Inflammatory macrophage treated with lipopolysaccharide for 4 hours (primary cell): ENCODE results near the gene PLA2G4B.

Source experiments
- DNase-seq: peaks from one replicate; pipeline ENCODE4 v3.0.0-alpha.2; 2020

Gene PLA2G4B

GRCh38 chr15:41838400-41838897, at the start of gene PLA2G4B:
PLA2G4B (plus strand) TSS chr15:41838847; CDS start chr15:41838914, 67 bp downstream.
- no peak for DNase-seq

DNA sequence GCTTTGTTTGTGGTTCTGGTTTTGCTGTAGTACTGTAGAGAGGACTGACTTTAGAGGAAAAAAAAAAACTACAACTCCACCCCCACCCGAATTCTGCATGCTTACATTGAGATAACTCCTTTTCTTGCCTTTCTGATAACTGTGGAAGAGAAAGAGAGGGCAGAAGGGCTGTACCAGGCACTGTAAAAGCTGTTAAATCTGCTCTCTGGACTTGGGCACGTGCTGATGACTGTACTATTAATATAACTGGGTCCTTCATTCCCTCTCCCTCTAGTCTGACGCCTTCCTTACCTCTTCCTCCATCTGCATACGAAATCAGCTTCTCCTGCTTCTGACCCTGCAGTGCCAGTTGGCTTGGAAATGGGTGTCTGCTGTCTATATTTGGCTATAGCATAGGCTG, 49.4 kb upstream of the PLA2G4B start:
- no peak for DNase-seq

GRCh38 chr15:41789662-41790061, 49.0 kb upstream of the PLA2G4B start:
- no peak for DNase-seq

- DNase-seq: no peak
Measured at GRCh38 chr15:41790169-41790568, 48.5 kb upstream of the PLA2G4B start.

DNA sequence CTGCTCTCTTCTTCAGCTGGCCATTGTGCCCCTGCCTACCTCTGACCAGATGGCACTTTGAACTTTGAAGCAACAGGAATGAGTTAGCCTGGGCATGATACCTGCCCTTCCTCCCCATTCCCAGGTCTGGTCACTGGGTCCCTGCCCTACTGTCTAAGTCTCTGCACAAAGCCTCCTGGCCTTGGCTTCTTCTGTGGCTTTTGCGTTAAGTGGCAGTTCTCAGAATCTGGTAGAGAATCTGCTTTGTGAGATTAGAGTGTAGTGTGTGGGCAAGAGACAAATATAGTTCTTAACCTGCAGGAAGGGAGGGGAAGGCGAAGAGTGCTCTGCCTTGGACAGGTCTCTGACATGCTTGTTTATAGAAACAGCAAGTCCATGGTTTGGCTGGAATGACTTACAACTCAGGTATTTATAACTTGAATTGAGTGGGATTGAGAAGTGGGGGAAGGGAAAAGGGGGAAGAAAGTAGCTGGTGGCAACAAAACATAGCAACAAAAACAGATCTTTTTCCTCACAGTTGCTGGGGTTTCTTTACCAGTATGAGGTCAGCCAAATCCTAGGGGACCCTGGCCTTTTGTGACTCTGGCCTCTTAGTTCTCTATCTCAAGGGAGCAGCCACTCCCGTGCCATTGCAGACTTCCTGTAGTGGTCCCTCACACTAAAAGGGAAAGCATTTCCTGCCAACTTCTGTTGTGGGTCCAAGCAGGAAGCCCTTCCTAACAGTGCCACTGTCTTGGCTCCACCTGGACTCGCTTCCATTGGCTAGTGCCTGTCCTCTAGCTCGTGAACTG, 47.7 kb upstream of the PLA2G4B start:
- DNase-seq: no peak

- no peak for DNase-seq
Measured at GRCh38 chr15:41791547-41791937, 47.1 kb upstream of the PLA2G4B start.

- DNase-seq: no peak
Measured at GRCh38 chr15:41792000-41792637, 46.5 kb upstream of the PLA2G4B start.

- no peak for DNase-seq
Measured at GRCh38 chr15:41794081-41794480, 44.6 kb upstream of the PLA2G4B start.

DNA sequence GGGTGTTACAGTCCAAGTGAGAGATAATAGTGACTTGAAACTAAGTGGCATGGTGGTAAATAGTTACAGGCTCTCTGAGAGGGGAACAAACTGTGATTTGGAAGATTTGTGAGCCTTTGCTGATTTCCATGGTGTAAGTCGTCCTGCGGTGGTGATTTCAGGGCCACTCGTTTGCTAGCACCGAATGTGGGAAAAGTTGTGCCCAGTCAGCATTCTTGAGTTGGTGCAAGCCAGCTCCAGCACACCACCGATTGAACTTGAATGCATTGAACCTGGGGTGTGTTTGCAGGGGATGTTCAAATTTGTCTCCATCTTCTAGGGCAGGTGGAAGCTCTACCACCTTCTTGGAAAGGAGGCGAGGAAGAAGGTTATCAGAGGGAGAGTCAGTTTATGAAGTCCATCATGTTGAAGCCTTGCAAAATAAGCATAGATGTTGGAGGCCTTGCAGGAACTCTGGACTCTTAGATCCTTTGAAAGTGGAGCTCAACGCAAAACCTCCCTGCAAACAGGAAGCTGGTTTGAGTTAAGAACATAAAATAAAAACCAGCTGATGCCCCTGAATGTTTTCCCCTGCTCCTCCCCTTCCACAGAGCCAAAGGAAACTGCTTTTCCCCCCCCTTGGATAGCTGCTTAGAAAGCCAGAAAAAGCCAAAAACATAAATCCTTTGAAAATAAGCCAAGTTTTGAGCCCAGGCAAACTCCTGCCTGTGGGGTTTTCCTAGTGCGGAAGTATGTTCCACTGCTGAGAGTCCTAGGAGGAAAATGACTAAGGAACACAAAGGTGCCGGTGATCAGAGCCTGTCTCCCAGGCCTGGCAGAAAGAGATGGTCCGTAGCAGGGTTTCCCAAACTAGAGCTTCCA, 42.4 kb upstream of the PLA2G4B start:
- no peak for DNase-seq

DNA sequence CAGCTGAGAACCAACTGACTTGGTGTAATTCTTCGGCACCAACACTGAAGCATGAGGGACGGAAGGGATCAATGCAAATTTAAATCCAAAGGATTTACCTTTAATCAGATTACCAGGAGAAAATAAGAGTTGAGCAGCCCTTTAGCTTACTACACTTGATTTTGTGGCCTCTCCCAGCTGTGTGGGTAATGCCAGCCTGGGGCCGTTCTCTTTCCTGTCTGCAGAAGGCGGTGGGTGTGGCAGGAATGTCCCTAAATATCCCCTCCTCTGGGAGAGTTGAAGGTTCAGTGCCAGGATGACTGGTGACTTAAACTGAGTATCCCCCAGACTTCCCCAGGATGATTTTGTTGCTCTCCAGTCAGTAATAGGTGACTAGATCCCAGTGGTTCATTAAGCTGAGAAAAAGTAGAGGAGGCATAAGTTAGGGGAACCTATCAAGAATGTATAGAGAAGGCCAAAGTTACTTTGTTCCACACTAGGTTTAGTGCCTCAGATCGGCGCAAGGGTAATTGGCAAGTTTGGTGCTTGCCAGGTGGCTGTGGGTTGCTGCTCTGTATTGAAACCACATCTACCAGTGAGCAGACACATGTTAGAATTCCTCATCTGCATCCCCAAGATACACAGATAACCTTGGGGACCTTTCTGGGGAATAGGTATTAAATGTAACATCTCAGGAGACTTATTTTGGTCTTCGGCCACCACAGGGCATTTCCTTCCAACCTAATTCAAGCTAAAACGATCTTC, 41.3 kb upstream of the PLA2G4B start:
- DNase-seq: peak; percentile 60

DNA sequence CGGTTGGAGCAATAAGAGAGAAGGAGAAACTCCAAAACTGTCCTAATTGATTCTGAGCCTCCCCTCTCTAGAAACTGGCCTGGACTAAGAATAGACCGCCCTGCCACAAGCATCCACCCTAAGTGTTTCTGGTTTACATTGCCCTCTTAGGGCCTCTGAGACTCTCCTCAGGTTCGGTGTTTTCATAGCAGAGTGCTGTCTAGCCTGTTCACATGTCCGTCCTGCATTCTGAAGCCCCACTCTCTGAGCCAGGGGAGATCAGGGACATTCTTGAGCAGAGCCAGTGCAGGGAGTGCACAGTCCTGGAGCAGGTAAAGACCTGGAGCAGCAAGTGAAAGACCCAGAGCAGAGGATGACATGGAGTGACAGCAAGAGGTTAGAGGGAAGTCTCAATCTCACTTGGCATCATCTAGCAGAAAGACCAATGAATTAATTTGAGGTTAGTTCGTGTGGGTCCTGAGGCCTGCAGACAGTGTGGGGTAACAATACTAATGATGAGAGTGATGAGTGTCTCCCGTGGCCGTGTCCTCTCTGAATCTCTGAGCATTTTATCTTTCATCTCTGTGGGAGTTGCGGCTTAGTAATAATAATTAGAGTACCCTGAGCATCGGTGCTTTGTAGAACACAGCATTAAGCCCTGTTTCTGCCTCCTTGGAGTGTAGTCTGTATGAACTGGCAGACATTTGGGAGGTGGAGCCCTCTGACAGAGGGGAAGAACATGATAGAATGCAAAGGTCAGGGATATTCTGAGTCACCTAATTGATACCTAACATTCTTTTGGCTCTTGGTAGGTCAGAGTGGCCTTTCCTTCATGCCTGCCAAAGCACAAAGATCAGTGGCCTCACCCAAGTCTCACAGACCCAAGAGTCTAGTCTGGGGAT, 39.8 kb upstream of the PLA2G4B start:
- DNase-seq: no peak

GRCh38 chr15:41799488-41799805, 39.2 kb upstream of the PLA2G4B start:
- no peak for DNase-seq

DNA sequence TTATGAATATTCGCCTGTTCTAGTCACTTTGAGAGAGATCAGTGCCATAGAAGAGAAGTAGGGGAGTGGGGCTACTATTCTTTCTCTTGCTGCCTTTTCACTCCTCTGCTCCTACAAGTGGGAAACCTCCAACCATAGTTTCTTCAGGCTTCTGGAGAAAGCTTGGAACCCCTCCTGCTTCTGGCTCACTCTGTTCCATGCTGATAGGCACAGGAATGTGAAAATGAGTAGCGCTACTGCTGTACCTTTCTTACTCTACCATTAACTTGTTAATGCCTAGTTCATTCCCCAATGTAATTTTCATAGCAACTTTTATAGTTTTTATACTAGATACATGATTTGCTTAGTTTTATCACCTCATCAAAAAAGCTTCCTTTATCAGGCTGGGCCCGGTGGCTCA, 37.5 kb upstream of the PLA2G4B start:
- no peak for DNase-seq

DNA sequence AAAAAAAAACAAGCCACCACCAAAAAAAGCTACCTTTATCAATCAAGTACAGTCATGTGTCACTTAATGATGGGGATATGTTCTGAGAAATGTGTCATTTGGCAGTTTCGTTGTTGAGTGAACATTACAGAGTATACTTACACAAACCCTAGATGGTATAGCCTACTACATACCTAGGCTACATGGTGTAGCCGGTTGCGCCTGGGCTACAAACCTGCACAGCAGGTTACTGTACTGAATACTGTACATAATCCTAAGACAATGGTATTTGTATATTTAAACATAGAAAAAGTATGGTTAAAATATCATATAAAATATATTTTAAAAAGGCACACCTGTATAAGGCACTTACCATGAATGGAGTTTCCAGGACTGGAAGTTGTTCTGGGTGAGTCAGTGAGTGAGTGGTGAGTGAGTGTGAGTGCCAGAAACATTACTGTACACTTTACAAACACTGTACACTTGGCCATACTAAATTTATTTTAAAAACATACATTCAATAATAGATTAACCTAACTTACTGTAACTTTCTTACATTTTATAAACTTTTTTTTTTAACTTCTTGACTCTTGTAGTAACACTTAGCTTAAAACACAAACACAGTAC, 36.7 kb upstream of the PLA2G4B start:
- DNase-seq: no peak

GRCh38 chr15:41804361-41804760, 34.3 kb upstream of the PLA2G4B start:
- no peak for DNase-seq

GRCh38 chr15:41804916-41805666, 33.6 kb upstream of the PLA2G4B start:
- DNase-seq: no peak

GRCh38 chr15:41805711-41806110, 32.9 kb upstream of the PLA2G4B start:
- DNase-seq: no peak

DNA sequence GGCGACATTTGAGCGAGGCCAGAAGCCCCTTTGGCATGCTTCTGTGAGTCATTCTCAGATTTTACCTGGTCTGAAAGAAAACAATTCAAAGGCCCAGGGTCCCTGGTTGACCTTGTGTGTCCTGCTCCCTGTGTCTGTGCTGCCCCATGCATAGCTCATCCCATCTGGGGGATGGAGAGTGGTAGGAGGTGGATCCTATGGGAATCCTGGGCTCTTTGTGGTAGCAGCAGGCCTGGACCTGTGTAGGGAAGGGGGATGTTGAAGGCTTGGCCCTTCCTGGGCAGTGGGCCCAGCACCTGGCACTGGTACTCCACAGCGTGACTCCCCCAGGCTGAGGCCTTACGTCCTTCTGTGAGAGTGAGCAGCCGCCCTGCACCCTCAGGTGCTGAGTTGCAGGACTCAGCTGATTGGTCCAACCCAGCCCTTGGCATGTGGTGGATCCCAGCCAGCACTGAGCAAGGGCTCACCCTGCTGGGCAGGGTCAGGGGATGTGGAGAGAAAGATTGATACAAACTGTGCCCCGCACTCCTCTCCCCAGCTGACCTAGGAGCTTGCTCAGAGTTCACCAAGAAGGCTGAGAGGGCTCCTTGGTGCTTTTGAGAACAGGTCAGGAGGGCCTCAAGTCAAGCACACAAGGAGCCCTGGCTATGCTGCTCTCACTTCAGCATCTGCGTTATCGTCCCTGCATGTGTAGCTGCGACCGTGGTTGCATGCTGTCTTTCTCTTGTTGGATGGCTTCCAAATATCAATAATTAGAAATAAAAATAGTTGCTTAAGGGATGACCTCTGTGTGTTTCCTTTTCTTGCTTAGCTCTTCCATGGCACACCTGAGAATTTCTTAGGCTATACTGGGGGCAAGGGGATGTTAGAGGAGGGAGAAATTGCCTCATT, 32.1 kb upstream of the PLA2G4B start:
- no peak for DNase-seq

DNA sequence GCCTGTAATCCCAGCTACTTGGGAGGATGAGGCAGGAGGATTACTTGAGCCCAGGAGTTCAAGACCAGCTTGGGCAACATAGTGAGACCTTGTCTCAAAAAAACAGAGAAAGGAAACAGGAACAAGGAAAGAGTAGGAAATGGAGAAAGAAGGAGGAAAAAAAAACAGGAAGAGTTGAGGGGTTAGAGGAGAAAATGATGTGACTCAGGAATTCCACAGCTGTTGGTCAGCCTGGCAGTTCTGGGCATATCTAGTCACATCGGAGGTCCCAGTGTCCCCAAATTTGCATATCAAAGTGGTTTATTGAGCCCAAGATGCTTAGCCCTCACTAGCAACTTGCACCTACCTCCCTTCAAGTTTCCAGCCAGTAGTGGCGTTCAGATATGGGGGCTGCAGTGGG, 29.5 kb upstream of the PLA2G4B start:
- peak; percentile 21 for DNase-seq
